Measurements from ENCODE around the gene SIRT6. TPM values are rescaled to one million over a fixed set of nuclear protein-coding genes. Genes with fewer than 3 reads are reported as not detected.
"Not testable (repeated sequence)": the region's sequence is repeated elsewhere in the genome, so short reads cannot be mapped to it uniquely, and the experiment has no call there.

Gene SIRT6
- total and polyA plus RNA-seq, 12 donors: 7.9 to 26.9 (median 12.0) TPM

GRCh38 chr19:4194353-4194752 is 12.0 kb upstream of the SIRT6 start:
- ATAC-seq (no peak), DNase-seq (no peak)
- intact Hi-C loops (cut with DNase I): no loop called here
- WGBS, 2 donors: 48 to 50% methylated on average over 7 of the region's 7 CpGs
- Histone ChIP-seq H3K36me3 (no peaks in the 10 kb centered on the region), H3K9me3 (no peaks in the 10 kb centered on the region), H3K27ac (no peak overlapping the region), H3K4me3 (no peak overlapping the region), H3K4me1 (peaks cover 0 to 9% (median 3%) of the 10 kb centered on the region in 9 donors), H3K27me3 (peaks cover 22 to 69% (median 60%) of the 10 kb centered on the region in 7 donors)
- TF ChIP-seq CTCF (IDR thresholded peaks at IDR 0.05): no peak

- intact Hi-C loops (cut with DNase I); H3K9me3 ChIP-seq; H3K36me3 ChIP-seq; H3K27ac ChIP-seq; H3K4me1 ChIP-seq; ATAC-seq; DNase-seq; H3K4me3 ChIP-seq: not testable (repeated sequence)
- peaks cover 13 to 51% (median 42%) of the 10 kb centered on the region in 7 donors for H3K27me3 ChIP-seq
- WGBS, 2 donors: 84 to 91% methylated on average over 3 of the region's 3 CpGs
Observed at GRCh38 chr19:4192537-4192936, 10.2 kb upstream of the SIRT6 start.

GRCh38 chr19:4189641-4190040 is 7.3 kb upstream of the SIRT6 start:
- H3K4me3 ChIP-seq: no peak overlapping the region
- no peaks in the 10 kb centered on the region for H3K36me3 ChIP-seq
- intact Hi-C loops (cut with DNase I): no loop called here
- ATAC-seq: no peak
- 71 to 80% methylated on average over 5 of the region's 5 CpGs for WGBS, 2 donors
- no peaks in the 10 kb centered on the region for H3K9me3 ChIP-seq
- TF ChIP-seq CTCF (IDR thresholded peaks at IDR 0.05): no peak
- H3K4me1 ChIP-seq: peaks cover 0 to 6% (median 0%) of the 10 kb centered on the region in 9 donors
- no peak overlapping the region for H3K27ac ChIP-seq
- H3K27me3 ChIP-seq: peaks cover 0 to 24% (median 14%) of the 10 kb centered on the region in 7 donors
- no peak for DNase-seq

GRCh38 chr19:4187313-4188122 is 5.2 kb upstream of the SIRT6 start:
- H3K4me1 ChIP-seq: peaks cover 0 to 18% (median 7%) of the 10 kb centered on the region in 9 donors
- no peaks in the 10 kb centered on the region for H3K9me3 ChIP-seq
- WGBS, 2 donors: 88 to 91% methylated on average over 10 of the region's 10 CpGs
- intact Hi-C loops (cut with DNase I): no loop called here
- no peak overlapping the region for H3K27ac ChIP-seq
- no peak for TF ChIP-seq CTCF (IDR thresholded peaks at IDR 0.05)
- H3K36me3 ChIP-seq: no peaks in the 10 kb centered on the region
- no peak overlapping the region for H3K4me3 ChIP-seq
- no peak for ATAC-seq
- peaks cover 0 to 6% (median 0%) of the 10 kb centered on the region in 7 donors for H3K27me3 ChIP-seq
- DNase-seq: no peak
